ENCODE results near the gene CRYBB3. TPM values are rescaled to one million over a fixed set of nuclear protein-coding genes. Genes with fewer than 3 reads are reported as not detected.

CRYBB3 gene
- total and polyA plus RNA-seq, 2 of the 4 experiments (the other 2 are of a cell fraction), result not detected

- in situ Hi-C loops (cut with MboI; ENCODE audit: low sequenced_read_pairs) (no loop called here), dilution Hi-C loops (cut with HindIII; ENCODE audit: low sequenced_read_pairs, unreplicated experiment) (no loop called here), intact Hi-C loops (cut with micrococcal nuclease) (no loop called here)
- Histone ChIP-seq H3K23ac (ENCODE audit: low read depth, low read length) (no peak overlapping the region), H2AFZ (replicated peaks; ENCODE audit: low read length, poor library complexity) (no peak overlapping the region), H2BK20ac (ENCODE audit: low read depth, low read length) (no peak overlapping the region), H2BK15ac (ENCODE audit: low read depth, low read length) (no peak overlapping the region), H4K91ac (ENCODE audit: insufficient read depth, low read depth, low read length) (no peak overlapping the region), H3K4me2 (ENCODE audit: low read depth, low read length) (no peak overlapping the region), H4K8ac (ENCODE audit: low read depth in 2 of 2, low read length in 2 of 2) (no peak overlapping the region), H3K18ac (ENCODE audit: low read depth, low read length) (no peak overlapping the region), H4K20me1 (ENCODE audit: insufficient read depth, low read length) (no peaks in the 10 kb centered on the region), H3K4me3 (ENCODE audit: insufficient read depth, low read depth, low read length) (no peak overlapping the region), H3K9me1 (ENCODE audit: insufficient read depth, low read length) (no peaks in the 10 kb centered on the region), H3K14ac (replicated peaks; ENCODE audit: low read depth, low read length) (no peak overlapping the region), H3K36me3 (ENCODE audit: control insufficient read depth, insufficient read depth, low read length) (no peaks in the 10 kb centered on the region), H2BK120ac (ENCODE audit: low read depth, low read length) (no peak overlapping the region), H3K4me1 (ENCODE audit: control insufficient read depth, insufficient read depth, low read length) (no peaks in the 10 kb centered on the region), H3K9ac (ENCODE audit: low read depth, low read length) (no peak overlapping the region), H3K27ac (ENCODE audit: insufficient read depth, low read length) (no peak overlapping the region), H3K56ac (ENCODE audit: extremely low read depth, insufficient read depth, low read length) (no peak overlapping the region), H3K79me1 (ENCODE audit: low read depth in 1 of 2, low read length in 2 of 2) (no peaks in the 10 kb centered on the region), H2AK9ac (replicated peaks; ENCODE audit: low read depth, low read length, poor library complexity) (no peak overlapping the region), H2BK5ac (ENCODE audit: low read depth, low read length, poor library complexity, severe bottlenecking) (no peak overlapping the region), H3K4ac (ENCODE audit: low read depth, low read length) (no peak overlapping the region), H3K9me3 (ENCODE audit: control insufficient read depth, insufficient read depth, low read length) (peaks cover 4% of the 10 kb centered on the region), H3K27me3 (ENCODE audit: control insufficient read depth, insufficient read depth, low read length) (peaks cover under 1% of the 10 kb centered on the region; the same call in 1 of the 2 replicates), H2AK5ac (ENCODE audit: low read depth, low read length) (no peak overlapping the region), H4K5ac (ENCODE audit: low read depth, low read length) (no peak overlapping the region)
- ChIA-PET POLR2A (ENCODE audit: unreplicated experiment) (no interaction called here), CTCF (no interaction called here)
- BruUV-seq (replicated peaks), result no TSS peak
- ATAC-seq (ENCODE audit: low read depth), result no peak
- TF ChIP-seq CTCF (conservative IDR thresholded peaks at IDR 0.05; ENCODE audit: low read depth, low read length), result no peak
- no peak for TF ChIP-seq CHD1 (IDR thresholded peaks at IDR 0.05; ENCODE audit: low read depth, low read length)
- no peak for TF ChIP-seq FOS (IDR thresholded peaks at IDR 0.05; ENCODE audit: low read depth, low read length)
- no peak for TF ChIP-seq MAZ (IDR thresholded peaks at IDR 0.05; ENCODE audit: borderline replicate concordance, low read depth, low read length)
- no peak for TF ChIP-seq BHLHE40 (IDR thresholded peaks at IDR 0.05; ENCODE audit: low read depth, low read length)
- no peak for TF ChIP-seq CEBPB (IDR thresholded peaks at IDR 0.05; ENCODE audit: low read depth, low read length)
- no peak for TF ChIP-seq RFX5 (IDR thresholded peaks at IDR 0.05; ENCODE audit: low read depth, low read length)
- TF ChIP-seq SMC3 (IDR thresholded peaks at IDR 0.05; ENCODE audit: low read depth, low read length), result no peak
- no peak for TF ChIP-seq ELK1 (IDR thresholded peaks at IDR 0.05; ENCODE audit: borderline replicate concordance, low read depth, low read length)
- TF ChIP-seq RCOR1 (IDR thresholded peaks at IDR 0.05; ENCODE audit: insufficient replicate concordance, low read length), result no peak
- TF ChIP-seq MAFK (IDR thresholded peaks at IDR 0.05; ENCODE audit: low read depth, low read length), result no peak
- TF ChIP-seq RAD21 (IDR thresholded peaks at IDR 0.05; ENCODE audit: low read length), result no peak
- no peak for TF ChIP-seq MXI1 (IDR thresholded peaks at IDR 0.05; ENCODE audit: borderline replicate concordance, low read depth, low read length)
- no peak for TF ChIP-seq USF2 (IDR thresholded peaks at IDR 0.05; ENCODE audit: low read depth, low read length)
- TF ChIP-seq NFE2L2 (IDR thresholded peaks at IDR 0.05; ENCODE audit: low read depth, low read length), result no peak
- no peak for TF ChIP-seq POLR2A (IDR thresholded peaks at IDR 0.05; ENCODE audit: low read depth, low read length)
- 13% methylated on average over 2 of the region's 6 CpGs; no CpG with 5 or more reads in 1 of the 2 experiments for WGBS, 2 experiments (ENCODE audit: extremely low coverage in 2 of 2, insufficient read length in 1 of 2)
- no peak for DNase-seq
These were observed 24.7 kb upstream of the CRYBB3 start for GRCh38 chr22:25174888-25175411.
